ENCODE measurements around the gene MAST4.

Gene MAST4

DNA sequence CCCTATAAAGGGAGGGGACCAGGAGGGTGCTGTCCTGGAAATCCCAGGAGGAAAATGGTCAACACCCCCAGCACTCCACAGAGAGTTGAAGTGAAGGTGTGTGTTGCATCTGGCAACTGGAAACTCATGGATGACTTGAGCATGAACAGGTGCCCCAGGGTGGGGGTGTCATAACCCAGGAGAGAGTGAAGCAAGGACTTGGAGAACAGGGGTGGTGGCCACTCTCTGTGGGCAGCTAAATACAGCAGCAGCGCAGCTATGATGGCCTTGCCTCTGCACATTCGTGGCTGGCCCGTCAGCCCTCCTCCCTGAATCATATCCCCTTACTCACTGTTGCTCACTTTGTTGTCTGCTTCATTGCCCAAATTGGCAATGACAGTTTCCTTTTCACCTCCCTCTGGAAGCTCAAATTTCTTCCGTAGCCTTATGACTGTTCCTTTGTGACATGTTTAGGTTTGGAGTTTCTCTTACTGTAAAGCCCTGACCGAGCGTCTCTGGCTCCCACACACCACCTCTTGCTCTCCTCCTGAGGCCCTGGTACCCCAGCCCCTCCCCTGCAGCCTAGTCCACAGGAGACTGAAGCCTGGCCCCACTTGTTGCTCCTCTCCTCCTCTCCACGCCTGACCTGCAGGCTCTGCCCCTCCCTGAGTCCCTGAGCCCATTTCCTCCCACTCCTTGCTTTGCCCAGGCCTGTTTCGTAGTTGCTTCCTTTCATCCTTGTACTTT, 414.7 kb downstream of the MAST4 start:
- Histone ChIP-seq H3K4me3 (ENCODE audit: insufficient read depth, low read depth, low read length, poor library complexity, severe bottlenecking) (no peak overlapping the region), H3K36me3 (ENCODE audit: control insufficient read depth, insufficient read depth, low read length) (no peaks in the 10 kb centered on the region), H3K9me3 (ENCODE audit: control insufficient read depth, low read length) (no peaks in the 10 kb centered on the region), H3K27me3 (replicated peaks; ENCODE audit: control insufficient read depth, insufficient read depth, low read length, poor library complexity, severe bottlenecking) (no peaks in the 10 kb centered on the region), H3K4me1 (ENCODE audit: control insufficient read depth, insufficient read depth, low read length, poor library complexity, severe bottlenecking) (peaks cover 16% of the 10 kb centered on the region), H3K27ac (ENCODE audit: insufficient read depth, low read length, poor library complexity, severe bottlenecking) (no peak overlapping the region)
- DNase-seq: no peak

DNA sequence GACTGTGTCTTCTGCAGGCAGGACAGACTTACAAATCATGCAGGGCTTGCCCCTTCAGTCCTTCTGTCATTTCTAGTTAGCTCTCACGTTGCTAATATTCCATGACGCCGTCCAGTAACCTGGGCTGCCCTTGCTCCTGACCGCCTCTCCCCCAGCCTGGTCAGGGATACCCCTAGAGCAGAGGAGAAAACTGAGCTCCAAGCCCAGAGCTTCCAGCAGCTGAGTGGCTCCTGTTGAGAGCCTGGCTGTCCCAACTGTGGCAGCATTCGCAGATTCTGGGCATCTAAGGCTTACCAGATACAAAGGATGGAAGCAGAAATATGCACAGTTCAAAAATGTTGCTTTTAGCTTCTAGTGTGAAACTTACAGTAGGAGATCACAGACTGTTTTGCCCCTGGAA, 415.2 kb downstream of the MAST4 start:
- no peaks in the 10 kb centered on the region for H3K9me3 ChIP-seq (ENCODE audit: control insufficient read depth, low read length)
- no peak overlapping the region for H3K27ac ChIP-seq (ENCODE audit: insufficient read depth, low read length, poor library complexity, severe bottlenecking)
- peaks cover 14% of the 10 kb centered on the region for H3K4me1 ChIP-seq (ENCODE audit: control insufficient read depth, insufficient read depth, low read length, poor library complexity, severe bottlenecking)
- no peak overlapping the region for H3K4me3 ChIP-seq (ENCODE audit: insufficient read depth, low read depth, low read length, poor library complexity, severe bottlenecking)
- H3K27me3 ChIP-seq (replicated peaks; ENCODE audit: control insufficient read depth, insufficient read depth, low read length, poor library complexity, severe bottlenecking): no peaks in the 10 kb centered on the region
- no peaks in the 10 kb centered on the region for H3K36me3 ChIP-seq (ENCODE audit: control insufficient read depth, insufficient read depth, low read length)
- no peak for DNase-seq

DNA sequence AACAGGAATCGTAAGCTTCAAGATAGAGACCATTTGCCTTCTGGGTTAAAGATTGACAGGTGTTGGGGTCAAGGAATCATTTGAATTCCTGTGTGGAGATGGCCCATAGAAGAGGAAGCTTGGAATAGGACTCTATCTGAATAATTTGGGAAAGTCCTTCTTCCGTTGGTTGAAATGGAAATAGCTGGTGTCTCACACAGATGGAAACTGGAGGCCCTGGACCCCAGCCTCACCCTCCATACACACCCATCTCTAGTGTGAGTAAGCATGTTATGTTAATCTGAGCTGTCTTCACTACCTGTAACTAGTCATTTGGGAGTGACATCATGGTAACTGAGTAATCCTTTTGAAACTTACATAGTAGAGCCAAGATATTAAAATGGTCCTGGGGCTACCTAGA, 416.0 kb downstream of the MAST4 start:
- Histone ChIP-seq H3K27me3 (replicated peaks; ENCODE audit: control insufficient read depth, insufficient read depth, low read length, poor library complexity, severe bottlenecking) (no peaks in the 10 kb centered on the region), H3K27ac (ENCODE audit: insufficient read depth, low read length, poor library complexity, severe bottlenecking) (no peak overlapping the region), H3K9me3 (ENCODE audit: control insufficient read depth, low read length) (no peaks in the 10 kb centered on the region), H3K36me3 (ENCODE audit: control insufficient read depth, insufficient read depth, low read length) (no peaks in the 10 kb centered on the region), H3K4me3 (ENCODE audit: insufficient read depth, low read depth, low read length, poor library complexity, severe bottlenecking) (no peak overlapping the region), H3K4me1 (ENCODE audit: control insufficient read depth, insufficient read depth, low read length, poor library complexity, severe bottlenecking) (peaks cover 10% of the 10 kb centered on the region)
- no peak for DNase-seq

DNA sequence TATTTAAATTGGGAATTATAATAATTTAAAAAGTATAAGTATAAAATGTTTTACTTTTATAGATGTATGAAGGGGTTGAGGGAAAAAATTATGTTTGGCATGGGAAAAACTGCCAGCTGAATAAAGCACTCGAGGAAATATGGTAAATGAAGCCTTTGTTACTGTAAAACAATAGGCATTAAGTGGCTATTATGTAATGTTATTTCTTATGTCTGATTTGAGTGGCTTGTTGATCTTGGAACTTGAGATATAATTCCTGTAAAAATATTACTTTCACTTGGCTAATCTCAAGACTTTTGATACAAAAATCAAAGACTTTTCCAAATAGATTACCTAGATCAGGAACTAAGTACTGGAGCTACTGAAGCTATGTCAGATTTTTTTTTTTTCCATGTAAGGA, 417.5 kb downstream of the MAST4 start:
- Histone ChIP-seq H3K27me3 (replicated peaks; ENCODE audit: control insufficient read depth, insufficient read depth, low read length, poor library complexity, severe bottlenecking) (no peaks in the 10 kb centered on the region), H3K9me3 (ENCODE audit: control insufficient read depth, low read length) (no peaks in the 10 kb centered on the region), H3K4me1 (ENCODE audit: control insufficient read depth, insufficient read depth, low read length, poor library complexity, severe bottlenecking) (peaks cover 5% of the 10 kb centered on the region), H3K4me3 (ENCODE audit: insufficient read depth, low read depth, low read length, poor library complexity, severe bottlenecking) (no peak overlapping the region), H3K27ac (ENCODE audit: insufficient read depth, low read length, poor library complexity, severe bottlenecking) (no peak overlapping the region), H3K36me3 (ENCODE audit: control insufficient read depth, insufficient read depth, low read length) (no peaks in the 10 kb centered on the region)
- no peak for DNase-seq

DNA sequence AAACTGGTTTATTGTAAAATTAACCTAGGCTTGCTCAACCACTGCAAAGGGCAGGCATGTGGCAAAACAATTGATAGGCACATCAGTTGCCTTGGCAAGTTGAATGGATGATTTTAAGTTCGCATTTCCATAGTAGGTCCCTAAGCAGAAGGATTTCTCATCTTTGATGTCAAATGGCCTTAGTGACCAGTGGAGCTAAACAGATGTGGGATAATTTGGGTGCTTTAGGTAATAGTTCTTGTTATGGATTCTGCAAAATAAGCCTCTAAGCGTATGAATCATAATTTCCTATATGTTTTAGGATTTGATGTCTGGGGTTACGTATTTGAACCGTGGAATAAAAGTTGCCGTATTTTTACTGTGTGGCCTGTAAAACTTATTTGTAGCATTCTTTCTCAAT, 418.0 kb downstream of the MAST4 start:
- Histone ChIP-seq H3K27me3 (replicated peaks; ENCODE audit: control insufficient read depth, insufficient read depth, low read length, poor library complexity, severe bottlenecking) (no peaks in the 10 kb centered on the region), H3K36me3 (ENCODE audit: control insufficient read depth, insufficient read depth, low read length) (no peaks in the 10 kb centered on the region), H3K9me3 (ENCODE audit: control insufficient read depth, low read length) (no peaks in the 10 kb centered on the region), H3K4me3 (ENCODE audit: insufficient read depth, low read depth, low read length, poor library complexity, severe bottlenecking) (no peak overlapping the region), H3K4me1 (ENCODE audit: control insufficient read depth, insufficient read depth, low read length, poor library complexity, severe bottlenecking) (peaks cover 5% of the 10 kb centered on the region), H3K27ac (ENCODE audit: insufficient read depth, low read length, poor library complexity, severe bottlenecking) (no peak overlapping the region)
- DNase-seq: no peak

DNA sequence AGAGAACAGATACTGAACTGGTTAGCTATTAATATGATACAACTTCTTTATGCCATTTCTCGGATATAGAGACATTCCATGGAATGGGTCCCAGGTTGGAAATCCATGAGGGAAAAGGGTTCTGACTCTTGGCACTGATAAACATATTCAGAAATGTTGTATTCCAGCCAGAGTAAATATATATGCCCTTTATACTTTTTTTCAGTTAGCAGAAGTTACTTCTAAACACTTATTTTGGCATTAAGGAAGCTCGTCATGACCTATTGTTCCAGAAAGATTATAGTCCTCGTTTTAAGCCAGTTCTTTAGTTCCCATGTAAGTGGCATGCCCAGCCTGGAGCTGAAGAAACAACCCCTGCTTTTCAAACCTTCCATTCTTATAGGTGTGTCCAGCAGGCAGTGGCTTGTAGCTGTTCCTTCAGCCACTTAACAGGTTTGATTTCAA, 418.8 kb downstream of the MAST4 start:
- Histone ChIP-seq H3K4me1 (ENCODE audit: control insufficient read depth, insufficient read depth, low read length, poor library complexity, severe bottlenecking) (peaks cover 5% of the 10 kb centered on the region), H3K27ac (ENCODE audit: insufficient read depth, low read length, poor library complexity, severe bottlenecking) (no peak overlapping the region), H3K9me3 (ENCODE audit: control insufficient read depth, low read length) (no peaks in the 10 kb centered on the region), H3K4me3 (ENCODE audit: insufficient read depth, low read depth, low read length, poor library complexity, severe bottlenecking) (no peak overlapping the region), H3K27me3 (replicated peaks; ENCODE audit: control insufficient read depth, insufficient read depth, low read length, poor library complexity, severe bottlenecking) (no peaks in the 10 kb centered on the region), H3K36me3 (ENCODE audit: control insufficient read depth, insufficient read depth, low read length) (no peaks in the 10 kb centered on the region)
- no peak for DNase-seq

DNA sequence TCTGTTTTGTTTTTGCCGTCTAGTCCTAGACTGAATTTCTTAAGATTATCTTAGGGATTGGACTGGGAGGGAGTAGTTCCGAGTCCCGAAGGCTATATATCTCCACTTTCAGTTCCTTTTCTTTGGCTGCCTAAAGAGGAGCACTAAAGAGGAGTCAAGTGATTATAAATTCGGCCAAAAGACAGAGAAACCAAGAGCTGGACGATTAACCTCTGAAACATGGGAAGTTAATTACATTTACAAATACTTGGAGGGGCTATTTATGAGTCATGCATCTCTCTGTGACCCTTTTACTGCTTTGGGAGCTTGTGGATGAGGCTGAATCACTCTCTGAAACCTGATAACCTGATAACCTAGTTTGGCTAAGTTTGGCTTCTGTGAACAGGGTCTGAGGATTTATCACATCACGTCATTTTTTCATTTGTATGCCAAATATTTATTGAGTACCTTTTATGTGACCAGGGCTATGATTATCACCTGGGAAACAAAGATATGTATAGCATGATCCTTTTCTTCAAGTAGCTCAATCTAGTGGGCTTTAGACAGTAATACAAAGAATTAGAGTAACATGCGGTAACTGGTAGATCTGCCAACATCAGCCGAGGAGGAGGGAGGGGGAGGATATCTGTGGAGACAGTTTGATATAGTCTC, 419.5 kb downstream of the MAST4 start:
- no peaks in the 10 kb centered on the region for H3K36me3 ChIP-seq (ENCODE audit: control insufficient read depth, insufficient read depth, low read length)
- H3K4me1 ChIP-seq (ENCODE audit: control insufficient read depth, insufficient read depth, low read length, poor library complexity, severe bottlenecking): peaks cover 5% of the 10 kb centered on the region
- no peak overlapping the region for H3K27ac ChIP-seq (ENCODE audit: insufficient read depth, low read length, poor library complexity, severe bottlenecking)
- H3K27me3 ChIP-seq (replicated peaks; ENCODE audit: control insufficient read depth, insufficient read depth, low read length, poor library complexity, severe bottlenecking): no peaks in the 10 kb centered on the region
- DNase-seq: no peak
- H3K4me3 ChIP-seq (ENCODE audit: insufficient read depth, low read depth, low read length, poor library complexity, severe bottlenecking): no peak overlapping the region
- H3K9me3 ChIP-seq (ENCODE audit: control insufficient read depth, low read length): no peaks in the 10 kb centered on the region

DNA sequence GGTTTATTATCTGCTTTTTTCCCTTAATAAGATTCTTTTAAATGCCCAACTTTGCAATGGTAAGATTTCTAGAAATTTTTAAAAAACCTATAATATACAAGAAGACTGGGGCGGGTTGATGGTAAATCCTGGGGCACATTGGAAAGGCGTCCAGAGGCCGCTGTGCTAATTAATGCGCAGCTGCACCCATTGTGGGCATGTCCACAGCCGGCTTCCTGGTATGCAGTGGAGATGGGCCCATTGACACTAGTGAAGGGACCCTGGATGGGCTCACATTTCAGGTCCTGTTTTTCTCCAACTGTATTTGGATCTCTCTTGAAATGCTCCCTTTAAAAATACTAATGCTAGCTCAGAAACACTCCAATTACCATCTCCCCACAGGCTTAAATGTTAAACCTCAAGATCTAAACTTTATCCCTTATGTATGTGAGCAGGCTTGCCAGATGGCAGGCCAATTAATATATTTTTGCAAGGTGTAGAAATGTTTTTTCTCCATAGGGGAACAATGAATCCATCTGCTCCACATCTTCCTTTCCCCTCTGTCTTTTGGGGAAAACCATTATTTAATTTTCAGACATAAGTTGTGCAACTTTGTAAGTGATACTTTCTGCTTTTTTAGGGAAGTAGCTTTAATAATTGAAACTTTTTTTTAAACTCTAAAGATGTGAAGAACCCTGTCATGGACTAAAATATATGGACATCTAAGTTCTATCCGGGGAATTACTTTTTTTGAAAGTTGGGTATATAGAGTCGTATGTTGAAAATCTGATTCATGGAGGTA, 423.1 kb downstream of the MAST4 start:
- Histone ChIP-seq H3K4me1 (ENCODE audit: control insufficient read depth, insufficient read depth, low read length, poor library complexity, severe bottlenecking) (peaks cover 4% of the 10 kb centered on the region), H3K27ac (ENCODE audit: insufficient read depth, low read length, poor library complexity, severe bottlenecking) (no peak overlapping the region), H3K27me3 (replicated peaks; ENCODE audit: control insufficient read depth, insufficient read depth, low read length, poor library complexity, severe bottlenecking) (no peaks in the 10 kb centered on the region), H3K36me3 (ENCODE audit: control insufficient read depth, insufficient read depth, low read length) (no peaks in the 10 kb centered on the region), H3K4me3 (ENCODE audit: insufficient read depth, low read depth, low read length, poor library complexity, severe bottlenecking) (no peak overlapping the region), H3K9me3 (ENCODE audit: control insufficient read depth, low read length) (no peaks in the 10 kb centered on the region)
- no peak for DNase-seq

DNA sequence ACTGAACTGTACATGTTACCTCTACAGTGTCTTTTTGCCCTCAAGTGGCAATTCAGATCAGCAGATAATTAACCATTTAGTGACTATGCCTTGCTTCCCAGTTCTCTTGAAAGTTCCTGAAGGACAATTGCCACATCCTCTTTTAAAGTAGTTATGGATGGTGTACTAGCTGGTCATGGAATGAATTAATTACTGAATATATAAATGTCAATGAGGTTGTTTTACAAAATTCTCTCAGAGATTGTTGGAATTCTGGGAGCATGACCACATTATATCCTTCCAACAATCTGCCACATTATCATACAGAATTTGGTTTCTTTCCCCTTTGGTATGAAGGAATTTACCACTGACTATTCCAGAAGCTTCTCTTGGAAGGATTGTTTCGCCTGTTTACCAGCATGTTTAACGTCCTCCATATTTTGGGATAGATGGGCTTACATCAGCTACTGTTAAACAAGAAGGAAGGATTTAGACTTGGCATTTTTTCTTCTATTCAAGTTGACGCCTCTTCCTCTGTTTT, 424.0 kb downstream of the MAST4 start:
- no peaks in the 10 kb centered on the region for H3K4me1 ChIP-seq (ENCODE audit: control insufficient read depth, insufficient read depth, low read length, poor library complexity, severe bottlenecking)
- H3K27me3 ChIP-seq (replicated peaks; ENCODE audit: control insufficient read depth, insufficient read depth, low read length, poor library complexity, severe bottlenecking): no peaks in the 10 kb centered on the region
- no peaks in the 10 kb centered on the region for H3K36me3 ChIP-seq (ENCODE audit: control insufficient read depth, insufficient read depth, low read length)
- H3K9me3 ChIP-seq (ENCODE audit: control insufficient read depth, low read length): no peaks in the 10 kb centered on the region
- H3K4me3 ChIP-seq (ENCODE audit: insufficient read depth, low read depth, low read length, poor library complexity, severe bottlenecking): no peak overlapping the region
- H3K27ac ChIP-seq (ENCODE audit: insufficient read depth, low read length, poor library complexity, severe bottlenecking): no peak overlapping the region
- DNase-seq: no peak

DNA sequence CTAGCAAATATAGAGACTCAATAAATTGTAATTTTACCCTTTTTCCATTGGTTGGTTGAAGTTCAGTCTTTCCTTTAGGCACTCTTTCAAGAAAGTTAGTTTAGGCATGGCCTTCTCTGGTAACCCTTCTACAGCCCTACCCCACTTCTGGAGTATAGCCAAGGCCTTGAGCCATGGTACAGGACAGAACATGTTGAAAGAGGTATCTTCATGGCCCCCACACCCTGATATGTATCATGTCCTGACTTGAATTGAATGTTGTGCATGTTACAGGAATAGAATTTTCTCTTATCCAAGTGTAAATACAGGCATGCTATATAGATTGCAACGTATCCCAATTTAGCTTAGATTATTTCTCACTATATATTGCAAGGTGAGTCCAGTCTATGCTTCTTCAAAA, 424.8 kb downstream of the MAST4 start:
- Histone ChIP-seq H3K36me3 (ENCODE audit: control insufficient read depth, insufficient read depth, low read length) (no peaks in the 10 kb centered on the region), H3K4me3 (ENCODE audit: insufficient read depth, low read depth, low read length, poor library complexity, severe bottlenecking) (no peak overlapping the region), H3K4me1 (ENCODE audit: control insufficient read depth, insufficient read depth, low read length, poor library complexity, severe bottlenecking) (no peaks in the 10 kb centered on the region), H3K27ac (ENCODE audit: insufficient read depth, low read length, poor library complexity, severe bottlenecking) (no peak overlapping the region), H3K9me3 (ENCODE audit: control insufficient read depth, low read length) (no peaks in the 10 kb centered on the region), H3K27me3 (replicated peaks; ENCODE audit: control insufficient read depth, insufficient read depth, low read length, poor library complexity, severe bottlenecking) (no peaks in the 10 kb centered on the region)
- no peak for DNase-seq
